Stomach smooth muscle (tissue), 2 donors: Measurements from ENCODE around the gene LHPP.

Source experiments
- H3K27ac ChIP-seq: one replicate; pipeline ENCODE4 v1.7.0; 2013; ENCODE audit warnings: mild to moderate bottlenecking, low read length, inconsistent platforms
- H3K27me3 ChIP-seq, 2 donors: one replicate each; pipeline ENCODE4 v1.7.0; 2013; ENCODE audit warnings: low read length in 2 of 2; ENCODE audit not compliant: insufficient read depth in 2 of 2, control insufficient read depth in 1 of 2
- H3K36me3 ChIP-seq, 2 donors: one replicate each; pipeline ENCODE4 v1.7.0; 2013; ENCODE audit warnings: low read length in 2 of 2; ENCODE audit not compliant: control insufficient read depth in 2 of 2, insufficient read depth in 2 of 2
- H3K4me1 ChIP-seq: one replicate; pipeline ENCODE4 v1.7.0; 2013; ENCODE audit warnings: low read length; ENCODE audit not compliant: control insufficient read depth, insufficient read depth
- H3K4me3 ChIP-seq, 2 donors: one replicate each; pipeline ENCODE4 v1.7.0; 2013; ENCODE audit warnings: low read length in 2 of 2
- H3K9ac ChIP-seq, 2 donors: one replicate each; pipeline ENCODE4 v1.7.0; 2013; ENCODE audit warnings: low read length in 2 of 2, mild to moderate bottlenecking in 1 of 2
- H3K9me3 ChIP-seq, 2 donors: one replicate each; pipeline ENCODE4 v1.7.0; 2013; ENCODE audit warnings: low read length in 2 of 2; ENCODE audit not compliant: control insufficient read depth in 2 of 2
- donor health status: healthy.
- donor health status: Pancreatic carcinoma.

LHPP gene

GRCh38 chr10:124512040-124512428 is 50.4 kb downstream of the LHPP start:
- no peaks in the 10 kb centered on the region for H3K36me3 ChIP-seq
- H3K4me3 ChIP-seq: no peak overlapping the region
- H3K9me3 ChIP-seq: no peaks in the 10 kb centered on the region
- peaks cover 7% of the 10 kb centered on the region for H3K4me1 ChIP-seq
- no peak overlapping the region for H3K27ac ChIP-seq
- no peaks in the 10 kb centered on the region for H3K27me3 ChIP-seq
- H3K9ac ChIP-seq: no peak overlapping the region

- no peak overlapping the region for H3K27ac ChIP-seq
- H3K27me3 ChIP-seq: no peaks in the 10 kb centered on the region
- H3K9ac ChIP-seq: no peak overlapping the region
These were observed 51.0 kb downstream of the LHPP start for GRCh38 chr10:124512600-124512999.

DNA sequence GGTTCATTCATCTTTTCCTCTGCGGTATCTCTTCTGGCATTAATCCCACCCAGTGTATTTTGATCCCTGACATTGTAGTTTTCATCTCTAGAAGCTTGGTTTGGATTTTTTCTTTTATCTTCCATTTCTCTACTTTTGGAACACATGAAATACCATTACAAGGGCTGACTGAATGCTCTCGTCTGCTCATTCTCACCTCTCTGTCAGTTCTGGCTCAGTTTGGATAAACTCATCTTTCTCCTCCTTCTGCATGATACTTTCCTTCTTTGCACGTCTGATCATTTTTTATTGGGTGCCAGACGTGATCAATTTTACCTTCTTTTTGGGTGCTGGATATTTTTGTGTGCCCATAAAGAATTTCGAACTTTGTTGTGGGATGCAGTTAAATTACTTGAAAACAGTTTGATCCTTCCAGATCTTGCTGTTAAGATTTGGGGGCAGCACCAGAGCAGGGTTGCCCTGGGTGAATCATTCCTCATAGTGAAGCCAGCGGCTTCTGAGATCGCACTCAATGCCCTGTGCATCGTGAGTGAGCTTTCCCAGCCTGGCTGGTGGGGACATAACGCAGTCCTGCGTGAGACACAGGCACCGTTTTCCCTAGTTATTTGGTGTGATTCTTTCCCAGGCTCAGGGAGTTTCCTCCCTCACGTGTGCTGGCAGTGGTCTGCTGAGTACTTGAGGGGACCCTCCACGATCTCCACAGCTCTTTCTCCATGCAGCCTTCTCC is 53.8 kb downstream of the LHPP start:
- peak overlapping the region in 1 of 2 donors; percentile 6 for H3K9ac ChIP-seq
- peak overlapping the region in 1 of 2 donors; percentile 29 for H3K4me3 ChIP-seq
- no peaks in the 10 kb centered on the region for H3K9me3 ChIP-seq
- H3K4me1 ChIP-seq: peaks cover 7% of the 10 kb centered on the region
- H3K27ac ChIP-seq: peak overlapping the region; percentile 31
- H3K36me3 ChIP-seq: no peaks in the 10 kb centered on the region
- H3K27me3 ChIP-seq: no peaks in the 10 kb centered on the region

More at GRCh38 chr10:124512600-124512999, 51.0 kb downstream of the LHPP start:
- no peaks in the 10 kb centered on the region for H3K9me3 ChIP-seq
- no peak overlapping the region for H3K4me3 ChIP-seq
- no peaks in the 10 kb centered on the region for H3K36me3 ChIP-seq
- peaks cover 7% of the 10 kb centered on the region for H3K4me1 ChIP-seq

DNA sequence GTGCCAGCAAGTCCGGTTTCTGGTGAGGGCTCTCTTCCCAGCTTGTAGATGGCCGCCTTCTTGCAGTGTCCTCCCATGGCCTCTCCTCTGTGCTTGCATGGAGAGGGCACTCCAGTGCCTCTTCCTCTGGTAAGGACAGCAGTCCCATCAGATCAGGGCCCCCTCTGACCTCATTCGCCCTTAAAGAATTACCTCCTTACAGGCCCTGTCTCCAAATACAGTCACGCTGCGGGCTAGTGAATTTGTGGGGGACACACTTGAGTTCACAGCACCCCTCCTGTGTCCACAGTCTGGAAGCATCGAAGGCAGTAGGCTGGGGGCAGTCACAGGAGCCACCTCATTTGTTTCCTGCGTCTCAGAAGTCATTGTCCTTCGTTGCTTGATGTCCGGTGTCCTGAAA is 54.6 kb downstream of the LHPP start:
- Histone ChIP-seq H3K9ac (no peak overlapping the region), H3K27me3 (no peaks in the 10 kb centered on the region), H3K36me3 (no peaks in the 10 kb centered on the region), H3K27ac (peak overlapping the region; percentile 31), H3K4me3 (no peak overlapping the region), H3K9me3 (no peaks in the 10 kb centered on the region), H3K4me1 (peaks cover 7% of the 10 kb centered on the region)

DNA sequence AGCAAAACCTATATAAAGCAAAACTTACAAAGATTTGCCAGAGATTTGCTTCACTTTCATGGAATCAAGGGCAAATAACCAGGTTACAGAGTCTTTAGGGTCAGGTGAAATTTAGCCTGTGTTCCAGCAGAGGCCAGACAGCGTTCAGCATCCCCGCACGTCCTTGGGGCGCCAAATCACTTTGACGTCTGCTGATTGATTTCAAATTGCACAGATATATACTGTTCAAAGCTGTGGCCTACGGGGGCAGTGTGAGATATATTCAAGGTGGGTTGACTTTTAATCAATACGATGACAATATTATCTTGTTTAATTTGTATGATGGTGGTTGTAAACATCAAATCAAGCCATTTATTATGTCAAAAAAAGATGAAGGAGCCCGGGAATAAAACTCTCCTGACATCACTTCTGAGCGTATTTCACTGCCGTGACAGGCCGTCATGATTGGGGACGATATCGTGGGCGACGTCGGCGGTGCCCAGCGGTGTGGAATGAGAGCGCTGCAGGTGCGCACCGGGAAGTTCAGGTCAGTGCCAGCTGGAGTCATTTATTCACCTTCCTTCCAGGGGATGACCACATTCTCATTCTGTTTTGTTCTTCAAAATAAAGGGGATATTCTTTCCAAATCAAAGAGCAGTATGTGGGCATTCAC is 55.2 kb downstream of the LHPP start:
- Histone ChIP-seq H3K4me3 (no peak overlapping the region), H3K36me3 (no peaks in the 10 kb centered on the region), H3K27me3 (no peaks in the 10 kb centered on the region), H3K9ac (no peak overlapping the region), H3K27ac (no peak overlapping the region), H3K4me1 (peaks cover 7% of the 10 kb centered on the region), H3K9me3 (no peaks in the 10 kb centered on the region)

DNA sequence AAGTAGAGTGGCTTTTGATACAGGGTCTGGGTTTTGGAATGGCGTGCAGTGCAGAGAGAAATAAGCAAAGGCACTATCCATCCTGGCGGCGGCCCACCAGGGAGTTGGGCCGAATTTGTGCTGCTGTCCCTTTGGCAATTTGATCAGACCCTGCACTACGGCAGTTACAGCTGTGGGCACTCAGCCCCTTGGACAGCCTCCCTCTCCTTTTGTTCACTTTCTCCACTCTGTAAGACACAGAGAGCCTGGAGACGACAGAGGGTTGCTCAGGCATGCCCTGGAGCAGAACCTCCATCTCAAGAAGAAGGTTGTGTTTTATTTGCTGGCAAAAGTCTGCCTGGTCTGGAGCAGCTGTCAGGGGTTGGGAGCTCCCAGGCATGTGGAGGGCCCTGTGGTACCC is 55.8 kb downstream of the LHPP start:
- Histone ChIP-seq H3K27me3 (no peaks in the 10 kb centered on the region), H3K36me3 (no peaks in the 10 kb centered on the region), H3K4me3 (no peak overlapping the region), H3K4me1 (peaks cover 13% of the 10 kb centered on the region), H3K9me3 (no peaks in the 10 kb centered on the region), H3K9ac (no peak overlapping the region), H3K27ac (no peak overlapping the region)

DNA sequence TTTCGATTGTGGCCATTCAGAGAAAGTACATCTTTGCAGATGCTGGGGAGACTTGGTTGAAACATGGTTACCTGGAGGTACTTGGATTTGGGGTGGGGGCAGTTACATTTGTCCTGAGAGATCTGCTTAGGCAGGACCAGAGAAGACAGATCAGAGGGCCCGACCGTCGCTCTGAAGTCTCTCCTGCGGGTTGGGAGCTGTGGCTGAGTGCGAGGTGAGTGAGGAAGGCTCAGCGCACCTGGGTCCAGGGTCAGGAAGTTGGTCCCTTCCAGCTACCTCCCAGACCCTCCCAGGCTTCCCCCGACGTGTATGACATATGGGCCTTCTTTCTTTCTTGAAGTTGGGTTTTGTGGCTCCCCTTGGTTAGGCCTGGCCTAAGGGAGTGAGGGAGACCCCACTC is 56.3 kb downstream of the LHPP start:
- H3K27me3 ChIP-seq: no peaks in the 10 kb centered on the region
- H3K36me3 ChIP-seq: no peaks in the 10 kb centered on the region
- no peak overlapping the region for H3K27ac ChIP-seq
- H3K4me1 ChIP-seq: peaks cover 17% of the 10 kb centered on the region
- H3K9ac ChIP-seq: no peak overlapping the region
- no peak overlapping the region for H3K4me3 ChIP-seq
- H3K9me3 ChIP-seq: no peaks in the 10 kb centered on the region

GRCh38 chr10:124518366-124518765 is 56.7 kb downstream of the LHPP start:
- Histone ChIP-seq H3K9me3 (no peaks in the 10 kb centered on the region), H3K36me3 (no peaks in the 10 kb centered on the region), H3K9ac (no peak overlapping the region), H3K4me1 (peaks cover 22% of the 10 kb centered on the region), H3K4me3 (no peak overlapping the region), H3K27me3 (no peaks in the 10 kb centered on the region), H3K27ac (no peak overlapping the region)

DNA sequence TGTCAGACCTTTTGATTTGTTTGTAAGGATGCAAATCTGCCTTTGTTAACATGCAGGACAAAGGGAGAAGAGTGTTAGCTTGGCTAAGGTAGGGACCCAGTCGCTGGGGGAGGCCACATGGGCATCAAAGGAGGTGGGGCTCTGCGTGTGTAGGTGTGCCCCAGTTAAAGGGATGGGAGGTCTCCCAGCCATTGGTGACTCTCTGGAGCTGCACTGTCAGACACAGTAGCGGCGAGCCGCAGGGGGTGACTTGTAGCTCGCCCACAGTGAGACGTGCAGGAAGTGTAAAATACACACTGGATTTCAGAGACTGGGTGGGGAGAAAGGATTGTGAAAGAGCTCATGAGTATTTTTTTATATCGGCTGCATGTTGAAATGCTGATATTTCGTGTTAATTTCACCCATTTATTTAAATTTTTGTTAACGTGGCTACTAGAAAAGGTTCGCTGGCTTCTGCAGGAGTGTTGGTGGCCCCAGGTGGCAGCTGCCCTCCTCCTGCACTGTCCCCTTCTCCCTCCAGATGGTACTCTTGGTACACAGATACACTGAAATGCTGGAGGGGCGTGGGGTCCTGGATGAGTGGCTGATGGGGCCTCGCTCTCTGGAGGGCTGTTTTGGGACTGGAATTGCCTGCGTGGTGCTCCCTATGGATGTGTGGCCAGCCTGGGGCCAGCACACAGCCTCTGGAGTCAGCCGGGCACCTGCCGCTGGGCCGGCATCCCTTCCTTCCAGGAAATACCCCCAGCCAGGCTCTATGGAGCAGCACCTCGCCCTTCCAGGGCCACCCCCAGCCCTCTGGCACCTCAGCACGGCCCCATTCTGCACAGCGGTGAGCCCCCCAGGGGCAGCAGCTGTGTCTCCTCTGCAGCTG is 59.2 kb downstream of the LHPP start:
- H3K9me3 ChIP-seq: no peaks in the 10 kb centered on the region
- H3K27me3 ChIP-seq: no peaks in the 10 kb centered on the region
- peaks cover 37% of the 10 kb centered on the region for H3K4me1 ChIP-seq
- no peak overlapping the region for H3K4me3 ChIP-seq
- no peak overlapping the region for H3K9ac ChIP-seq
- no peaks in the 10 kb centered on the region for H3K36me3 ChIP-seq
- no peak overlapping the region for H3K27ac ChIP-seq

GRCh38 chr10:124521429-124521871 is 59.8 kb downstream of the LHPP start:
- Histone ChIP-seq H3K9ac (no peak overlapping the region), H3K27ac (no peak overlapping the region), H3K4me1 (peaks cover 37% of the 10 kb centered on the region), H3K4me3 (no peak overlapping the region), H3K27me3 (no peaks in the 10 kb centered on the region), H3K9me3 (no peaks in the 10 kb centered on the region), H3K36me3 (no peaks in the 10 kb centered on the region)
